GM13977 (cell line): ENCODE measurements around the gene BIK.

Experiments
- DNase-seq: peaks from one replicate; pipeline ENCODE4 v3.0.0; 2012; ENCODE audit warnings: low spot score
- in situ Hi-C: fragments of 300-500 bp; cut with MboI; formaldehyde crosslinking; loops from one replicate; pipeline ENCODE4 v1.12.0; 2022; ENCODE audit warnings: low sequenced_read_pairs, low pct_unique_long_range_greater_than_20kb, mixed read lengths, inconsistent platforms; ENCODE audit not compliant: unreplicated experiment
- TF ChIP-seq, protein P1 (sequence below): IDR thresholded peaks from 2 replicates; pipeline ENCODE4 v1.5.1; 2012; ENCODE audit warnings: mild to moderate bottlenecking, control low read depth; ENCODE audit not compliant: insufficient read depth; ENCODE audit errors: extremely low read depth, missing control alignments

The BIK gene

GRCh38 chr22:43092085-43092484, 18.5 kb upstream of the BIK start:
- TF ChIP-seq, protein P1, sequence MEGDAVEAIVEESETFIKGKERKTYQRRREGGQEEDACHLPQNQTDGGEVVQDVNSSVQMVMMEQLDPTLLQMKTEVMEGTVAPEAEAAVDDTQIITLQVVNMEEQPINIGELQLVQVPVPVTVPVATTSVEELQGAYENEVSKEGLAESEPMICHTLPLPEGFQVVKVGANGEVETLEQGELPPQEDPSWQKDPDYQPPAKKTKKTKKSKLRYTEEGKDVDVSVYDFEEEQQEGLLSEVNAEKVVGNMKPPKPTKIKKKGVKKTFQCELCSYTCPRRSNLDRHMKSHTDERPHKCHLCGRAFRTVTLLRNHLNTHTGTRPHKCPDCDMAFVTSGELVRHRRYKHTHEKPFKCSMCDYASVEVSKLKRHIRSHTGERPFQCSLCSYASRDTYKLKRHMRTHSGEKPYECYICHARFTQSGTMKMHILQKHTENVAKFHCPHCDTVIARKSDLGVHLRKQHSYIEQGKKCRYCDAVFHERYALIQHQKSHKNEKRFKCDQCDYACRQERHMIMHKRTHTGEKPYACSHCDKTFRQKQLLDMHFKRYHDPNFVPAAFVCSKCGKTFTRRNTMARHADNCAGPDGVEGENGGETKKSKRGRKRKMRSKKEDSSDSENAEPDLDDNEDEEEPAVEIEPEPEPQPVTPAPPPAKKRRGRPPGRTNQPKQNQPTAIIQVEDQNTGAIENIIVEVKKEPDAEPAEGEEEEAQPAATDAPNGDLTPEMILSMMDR, result no peak
- DNase-seq, result no peak
- in situ Hi-C loops, result no loop called here

- no peak for DNase-seq
- in situ Hi-C loops, result no loop called here
- TF ChIP-seq, protein P1, result no peak
Measured at GRCh38 chr22:43094085-43094484, 16.5 kb upstream of the BIK start.

DNA sequence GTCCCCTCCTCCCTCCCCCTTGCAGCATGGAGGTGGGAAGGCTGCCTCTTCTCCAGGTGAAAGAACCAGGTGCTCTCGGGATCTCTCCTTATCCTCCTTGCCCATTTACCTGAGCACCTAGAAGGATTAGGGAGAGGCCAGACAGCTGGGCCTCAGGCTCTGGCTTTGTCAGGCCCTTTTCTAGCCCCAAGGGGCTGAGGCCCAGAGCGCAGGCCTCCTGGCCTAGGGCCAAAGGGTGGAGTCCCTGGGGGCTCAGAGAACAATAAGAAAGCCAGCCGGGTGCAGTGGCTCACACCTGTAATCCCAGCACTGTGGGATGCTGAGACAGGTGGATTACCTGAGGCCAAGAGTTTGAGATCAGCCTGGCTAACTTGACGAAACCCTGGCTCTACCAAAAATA, 16.0 kb upstream of the BIK start:
- no peak for DNase-seq
- in situ Hi-C loops, result no loop called here
- TF ChIP-seq, protein P1, result no peak

- TF ChIP-seq, protein P1, result no peak
- no peak for DNase-seq
- in situ Hi-C loops, result no loop called here
Measured at GRCh38 chr22:43096420-43096819, 14.1 kb upstream of the BIK start.

- in situ Hi-C loops, result no loop called here
- TF ChIP-seq, protein P1, result no peak
- no peak for DNase-seq
Measured at GRCh38 chr22:43098356-43098755, 12.2 kb upstream of the BIK start.

GRCh38 chr22:43099095-43099494, 11.5 kb upstream of the BIK start:
- in situ Hi-C loops, result no loop called here
- TF ChIP-seq, protein P1, result no peak
- no peak for DNase-seq

GRCh38 chr22:43100225-43100624, 10.3 kb upstream of the BIK start:
- DNase-seq, result no peak
- in situ Hi-C loops, result no loop called here
- TF ChIP-seq, protein P1, result no peak
